GM10248 (cell line): ENCODE data around the gene BCLAF1.

ENCODE experiments used
- CTCF ChIA-PET: fragments of 300-600 bp; sonication (Branson Sonifier 250); formaldehyde crosslinking; extraction: SDS; loops from one replicate; lab custom pipeline; 2021; ENCODE audit warnings: antibody characterized with exemption; lab: Yijun Ruan, JAX
- POLR2A ChIA-PET: fragments of 350-650 bp; sonication (Branson Sonifier 250); formaldehyde crosslinking; extraction: SDS; loops from one replicate; lab custom pipeline; 2020; ENCODE audit warnings: antibody characterized with exemption; lab: Yijun Ruan, JAX
- DNase-seq: peaks from one replicate; pipeline ENCODE4 v3.0.0; 2012; ENCODE audit errors: extremely low spot score
- CTCF ChIP-seq: IDR thresholded peaks from 2 replicates; pipeline ENCODE4 v1.5.1; 2012; ENCODE audit warnings: mild to moderate bottlenecking, low read depth; ENCODE audit errors: extremely low read depth, missing control alignments, control extremely low read depth

Gene BCLAF1

GRCh38 chr6:136334465-136334846, 44.8 kb upstream of the BCLAF1 start:
- no peak for TF ChIP-seq CTCF
- ChIA-PET POLR2A (no interaction called here), CTCF (interaction anchor here (1.2 kb wide), 1 partner anchor 14 kb away, joined by 3 read pairs; no protein-coding TSS in a partner anchor)

GRCh38 chr6:136333824-136334464, 44.3 kb upstream of the BCLAF1 start:
- TF ChIP-seq CTCF = no peak
- DNase-seq = no peak
- ChIA-PET CTCF (interaction anchor here (1.2 to 2.8 kb wide), 4 partner anchors 12 to 24 kb away, joined by 3 to 14 read pairs (median 4); no protein-coding TSS in a partner anchor), POLR2A (no interaction called here)

More at GRCh38 chr6:136334465-136334846, 44.8 kb upstream of the BCLAF1 start:
- no peak for DNase-seq

GRCh38 chr6:136331461-136331860, 41.8 kb upstream of the BCLAF1 start:
- ChIA-PET CTCF (interaction anchor here (1.2 to 2.8 kb wide), 2 partner anchors 10 to 12 kb away, joined by 3 to 14 read pairs; no protein-coding TSS in a partner anchor), POLR2A (no interaction called here)
- no peak for DNase-seq
- TF ChIP-seq CTCF = no peak

GRCh38 chr6:136330634-136331033, 41.0 kb upstream of the BCLAF1 start:
- POLR2A ChIA-PET = no interaction called here
- no peak for TF ChIP-seq CTCF

GRCh38 chr6:136326038-136326553, 36.5 kb upstream of the BCLAF1 start:
- no peak for TF ChIP-seq CTCF
- ChIA-PET POLR2A (interaction anchor here (1.5 kb wide), 1 partner anchor 9 kb away, joined by 4 read pairs; no protein-coding TSS in a partner anchor), CTCF (no interaction called here)
- no peak for DNase-seq

More at GRCh38 chr6:136330634-136331033, 41.0 kb upstream of the BCLAF1 start:
- CTCF ChIA-PET = interaction anchor here (1.4 kb wide), 1 partner anchor 795 kb away, joined by 3 read pairs; no protein-coding TSS in a partner anchor
- DNase-seq = no peak

- no peak for TF ChIP-seq CTCF
- ChIA-PET POLR2A (no interaction called here), CTCF (interaction anchor here (1.0 kb wide), 1 partner anchor 8 kb away, joined by 3 read pairs; no protein-coding TSS in a partner anchor)
- no peak for DNase-seq
Observed at GRCh38 chr6:136324686-136325380, 35.2 kb upstream of the BCLAF1 start.
